Lower lobe of right lung (tissue), 2 donors: Measurements from ENCODE around the gene RNF141. TPM values are rescaled to one million over a fixed set of nuclear protein-coding genes. Genes with fewer than 3 reads are reported as not detected.
A peak's percentile ranks its signal among the peaks of the same experiment; 100 is the strongest.

Source experiments
- ATAC-seq, 2 donors: fragments of 200-7000 bp; cut with Tn5 transposase; one replicate each; pipeline ENCODE4 v1.9.1; 2020 to 2022; ENCODE audit warnings: mild to moderate bottlenecking in 2 of 2, moderate library complexity in 2 of 2
- DNase-seq: peaks from one replicate; pipeline ENCODE4 v3.0.0-alpha.2; 2020
- H3K27ac ChIP-seq: fragments of 200-600 bp; one replicate; pipeline ENCODE4 v1.8.0; 2022
- H3K27me3 ChIP-seq: fragments of 200-600 bp; one replicate; pipeline ENCODE4 v1.8.0; 2022; ENCODE audit warnings: low read depth
- H3K36me3 ChIP-seq: fragments of 200-600 bp; one replicate; pipeline ENCODE4 v1.8.0; 2022; ENCODE audit warnings: mild to moderate bottlenecking
- H3K4me1 ChIP-seq: fragments of 200-600 bp; one replicate; pipeline ENCODE4 v1.8.0; 2022
- H3K4me3 ChIP-seq: fragments of 200-600 bp; one replicate; pipeline ENCODE4 v1.8.0; 2022; ENCODE audit warnings: mild to moderate bottlenecking
- H3K9me3 ChIP-seq: fragments of 200-600 bp; one replicate; pipeline ENCODE4 v1.8.0; 2022
- intact Hi-C: fragments of 100-400 bp; cut with DNase I; formaldehyde crosslinking; loops from one replicate; pipeline ENCODE4 v1.11.0; 2022
- total RNA-seq: library from RNA; stranded (reverse); fragmentation: NEBNext Ultra II Directional; extraction: Animal tissue kit (Norgen Biotek cat#: 25700); gene quantifications from one replicate; pipeline ENCODE4 v1.2.1, GENCODE V29; 2021
- TF ChIP-seq, protein P1 (sequence below): fragments of 200-600 bp; IDR thresholded peaks from one replicate; pipeline ENCODE4 v1.8.0; 2022; ENCODE audit warnings: antibody characterized with exemption, mild to moderate bottlenecking
- donor health status: DM: no; HTN: yes; CAD: no; lungs with severe emphysema.

Gene RNF141
- total RNA-seq, 1 donor from 2014 or later: 55.2 TPM

DNA sequence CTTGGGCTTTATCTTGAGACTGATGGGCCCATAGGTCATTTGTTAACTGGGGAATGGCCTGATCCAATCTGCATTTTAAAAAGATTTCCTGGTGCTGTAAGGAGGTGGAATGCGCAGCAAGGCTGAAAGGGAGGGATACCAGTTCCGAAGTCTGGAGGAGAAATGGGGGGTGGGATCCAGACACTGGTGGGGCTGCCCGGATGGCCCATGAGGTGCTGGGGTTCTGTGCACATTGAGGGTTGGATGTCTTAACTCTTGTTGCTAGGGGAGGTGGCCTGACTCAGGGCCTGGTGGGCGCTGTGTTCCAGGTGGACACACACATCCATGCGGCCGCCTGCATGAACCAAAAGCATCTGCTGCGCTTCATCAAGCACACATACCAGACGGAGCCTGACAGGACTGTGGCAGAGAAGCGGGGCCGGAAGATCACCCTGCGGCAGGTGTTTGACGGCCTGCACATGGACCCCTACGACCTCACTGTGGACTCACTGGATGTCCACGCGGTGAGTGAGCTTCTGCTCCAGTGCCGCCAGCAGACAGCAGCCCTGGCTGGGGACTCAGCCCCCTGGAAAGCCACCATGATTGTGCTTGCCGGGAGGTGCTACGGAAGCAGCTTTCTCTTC, 47.8 kb downstream of the RNF141 start:
- peaks cover 39% of the 10 kb centered on the region for H3K36me3 ChIP-seq
- ATAC-seq (no peak), DNase-seq (no peak)
- H3K4me1 ChIP-seq: no peaks in the 10 kb centered on the region
- H3K27me3 ChIP-seq: no peaks in the 10 kb centered on the region
- TF ChIP-seq, protein P1, sequence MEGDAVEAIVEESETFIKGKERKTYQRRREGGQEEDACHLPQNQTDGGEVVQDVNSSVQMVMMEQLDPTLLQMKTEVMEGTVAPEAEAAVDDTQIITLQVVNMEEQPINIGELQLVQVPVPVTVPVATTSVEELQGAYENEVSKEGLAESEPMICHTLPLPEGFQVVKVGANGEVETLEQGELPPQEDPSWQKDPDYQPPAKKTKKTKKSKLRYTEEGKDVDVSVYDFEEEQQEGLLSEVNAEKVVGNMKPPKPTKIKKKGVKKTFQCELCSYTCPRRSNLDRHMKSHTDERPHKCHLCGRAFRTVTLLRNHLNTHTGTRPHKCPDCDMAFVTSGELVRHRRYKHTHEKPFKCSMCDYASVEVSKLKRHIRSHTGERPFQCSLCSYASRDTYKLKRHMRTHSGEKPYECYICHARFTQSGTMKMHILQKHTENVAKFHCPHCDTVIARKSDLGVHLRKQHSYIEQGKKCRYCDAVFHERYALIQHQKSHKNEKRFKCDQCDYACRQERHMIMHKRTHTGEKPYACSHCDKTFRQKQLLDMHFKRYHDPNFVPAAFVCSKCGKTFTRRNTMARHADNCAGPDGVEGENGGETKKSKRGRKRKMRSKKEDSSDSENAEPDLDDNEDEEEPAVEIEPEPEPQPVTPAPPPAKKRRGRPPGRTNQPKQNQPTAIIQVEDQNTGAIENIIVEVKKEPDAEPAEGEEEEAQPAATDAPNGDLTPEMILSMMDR: no peak
- no peak overlapping the region for H3K27ac ChIP-seq
- no peaks in the 10 kb centered on the region for H3K9me3 ChIP-seq
- H3K4me3 ChIP-seq: no peak overlapping the region
- intact Hi-C loops: no loop called here

DNA sequence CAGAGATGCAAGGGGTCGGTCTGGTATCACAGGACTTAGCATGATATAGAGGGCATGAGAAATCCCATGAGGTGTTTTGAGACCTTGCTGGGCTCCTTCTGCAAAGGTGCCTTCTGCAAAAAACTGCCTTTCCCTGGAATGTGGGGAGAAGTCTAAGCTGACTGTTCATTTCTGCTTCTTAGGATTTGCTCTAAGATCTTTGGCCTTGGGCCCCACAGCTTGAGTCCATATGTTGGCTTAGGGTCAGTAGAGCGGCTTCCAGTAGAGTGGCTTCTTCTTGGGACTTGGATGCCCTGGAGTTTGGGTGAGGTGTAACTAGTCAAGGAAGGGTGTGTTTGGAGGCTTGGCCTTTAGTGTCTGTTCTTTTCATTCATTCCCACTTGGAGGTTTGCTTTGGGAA, 48.9 kb downstream of the RNF141 start:
- no peaks in the 10 kb centered on the region for H3K4me1 ChIP-seq
- no peak overlapping the region for H3K27ac ChIP-seq
- peaks cover 43% of the 10 kb centered on the region for H3K36me3 ChIP-seq
- intact Hi-C loops: no loop called here
- no peak for DNase-seq
- no peaks in the 10 kb centered on the region for H3K27me3 ChIP-seq
- H3K4me3 ChIP-seq: no peak overlapping the region
- no peak for ATAC-seq
- TF ChIP-seq, protein P1: no peak
- H3K9me3 ChIP-seq: no peaks in the 10 kb centered on the region

DNA sequence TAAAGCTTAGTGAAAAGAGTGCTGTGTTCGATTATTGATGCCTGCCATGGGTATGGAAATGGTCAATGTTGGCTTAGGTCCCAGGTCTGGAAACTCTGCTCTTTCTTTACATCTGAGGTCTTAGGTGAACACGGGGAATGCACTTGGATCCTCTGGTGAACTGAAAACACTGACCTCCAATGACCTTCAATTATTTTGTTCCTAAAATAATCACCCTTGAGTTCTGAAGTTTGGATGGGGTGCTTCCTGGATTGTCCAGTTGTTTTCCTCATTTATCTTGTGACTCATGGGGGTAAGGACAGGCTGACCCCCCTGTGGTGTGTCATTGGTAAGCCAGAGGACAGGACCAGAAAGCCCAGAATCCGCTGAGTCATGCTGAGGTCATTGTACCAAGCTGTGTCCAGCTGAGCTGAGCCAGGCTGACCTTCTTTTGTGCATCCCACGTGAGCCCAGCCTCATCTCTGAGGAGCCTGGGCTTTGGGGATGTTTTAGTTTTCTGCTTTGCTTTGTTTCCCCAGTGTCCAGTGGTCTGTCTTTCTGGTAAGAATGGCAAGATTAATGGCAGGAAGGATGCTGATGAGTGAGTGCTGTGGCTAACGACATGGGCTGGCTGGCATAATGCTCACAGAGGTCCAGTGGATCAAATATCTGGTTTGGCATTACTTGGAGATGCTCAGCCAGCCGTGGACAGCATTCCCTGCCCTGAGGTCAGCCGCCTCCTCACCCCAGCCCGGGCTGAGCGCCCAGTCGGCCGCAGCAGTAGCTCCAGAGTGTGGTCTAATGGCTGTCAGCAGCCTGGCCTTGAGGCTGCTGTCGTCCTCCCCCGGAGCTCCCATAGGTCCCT, 50.4 kb downstream of the RNF141 start:
- TF ChIP-seq, protein P1: no peak
- Histone ChIP-seq H3K4me1 (no peaks in the 10 kb centered on the region), H3K27me3 (no peaks in the 10 kb centered on the region), H3K27ac (no peak overlapping the region), H3K9me3 (no peaks in the 10 kb centered on the region), H3K4me3 (no peak overlapping the region), H3K36me3 (peaks cover 39% of the 10 kb centered on the region)
- DNase-seq (peak; percentile 44), ATAC-seq (peak; percentile 54 to 59)
- intact Hi-C loops: no loop called here

DNA sequence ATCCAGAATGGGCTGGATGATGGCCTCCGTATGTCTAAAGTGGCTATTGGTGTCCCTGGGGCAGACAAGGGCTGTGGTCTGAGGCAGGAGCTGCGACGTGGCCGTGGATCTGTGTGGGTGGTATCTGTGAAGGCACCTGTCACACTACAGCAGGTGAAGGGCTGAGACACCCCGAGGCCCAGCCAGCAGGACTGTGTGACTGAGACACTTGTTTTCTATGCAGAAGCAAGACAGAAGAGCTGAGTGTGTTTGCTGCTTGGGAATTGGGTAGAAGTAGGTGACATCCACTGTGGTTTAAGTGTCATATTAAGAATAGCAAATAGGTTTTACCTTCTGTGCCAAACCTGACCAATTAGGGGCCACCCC, 51.0 kb downstream of the RNF141 start:
- ATAC-seq (no peak), DNase-seq (no peak)
- Histone ChIP-seq H3K36me3 (peaks cover 39% of the 10 kb centered on the region), H3K27me3 (no peaks in the 10 kb centered on the region), H3K27ac (no peak overlapping the region), H3K4me1 (no peaks in the 10 kb centered on the region), H3K9me3 (no peaks in the 10 kb centered on the region), H3K4me3 (no peak overlapping the region)
- intact Hi-C loops: no loop called here
- TF ChIP-seq, protein P1: no peak

DNA sequence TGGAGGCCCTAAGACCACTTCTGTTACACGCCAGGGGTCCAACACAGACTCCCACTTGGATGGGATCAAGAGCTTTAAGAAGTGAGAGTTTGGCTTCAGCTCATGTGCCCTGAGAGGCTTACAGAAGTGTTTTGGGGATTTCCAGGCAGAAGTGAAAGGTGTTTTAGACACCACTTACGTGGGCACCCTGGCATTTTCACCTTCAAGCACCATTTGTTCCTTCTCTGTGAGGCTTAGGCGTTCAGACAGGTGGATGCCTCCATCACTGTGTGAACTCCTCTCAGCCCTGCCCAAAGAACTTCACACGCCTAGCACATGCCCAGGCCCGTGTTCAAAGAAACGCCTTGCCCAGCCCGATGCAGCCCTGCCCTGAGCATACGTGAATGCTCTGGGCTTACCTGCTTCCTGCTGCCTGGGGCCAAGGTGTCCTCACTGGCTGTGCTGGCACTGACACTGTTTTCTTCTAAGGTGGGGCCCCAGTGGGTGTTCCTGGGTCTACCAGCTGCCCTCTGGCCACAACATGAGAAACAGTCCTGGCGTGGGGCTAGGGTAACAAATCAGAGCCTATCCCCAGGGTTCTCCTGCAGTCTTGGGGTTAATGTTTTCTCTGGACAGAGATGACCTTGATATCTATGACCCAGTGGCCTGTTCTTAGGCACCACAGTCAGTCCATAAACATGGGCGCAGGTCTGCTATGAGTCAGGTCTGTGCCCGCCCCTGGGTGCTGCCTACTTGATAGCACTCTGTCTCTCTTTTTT, 51.9 kb downstream of the RNF141 start:
- no peak for DNase-seq

More for the DNA sequence above, 51.9 kb downstream of the RNF141 start:
- ATAC-seq: peak; percentile 69 to 73
- no peaks in the 10 kb centered on the region for H3K4me1 ChIP-seq
- intact Hi-C loops: no loop called here
- no peaks in the 10 kb centered on the region for H3K9me3 ChIP-seq
- TF ChIP-seq, protein P1: no peak
- no peak overlapping the region for H3K27ac ChIP-seq
- H3K27me3 ChIP-seq: no peaks in the 10 kb centered on the region
- H3K36me3 ChIP-seq: peaks cover 42% of the 10 kb centered on the region
- H3K4me3 ChIP-seq: no peak overlapping the region
